Measurements from ENCODE around the gene ZNF467.

Gene ZNF467

DNA sequence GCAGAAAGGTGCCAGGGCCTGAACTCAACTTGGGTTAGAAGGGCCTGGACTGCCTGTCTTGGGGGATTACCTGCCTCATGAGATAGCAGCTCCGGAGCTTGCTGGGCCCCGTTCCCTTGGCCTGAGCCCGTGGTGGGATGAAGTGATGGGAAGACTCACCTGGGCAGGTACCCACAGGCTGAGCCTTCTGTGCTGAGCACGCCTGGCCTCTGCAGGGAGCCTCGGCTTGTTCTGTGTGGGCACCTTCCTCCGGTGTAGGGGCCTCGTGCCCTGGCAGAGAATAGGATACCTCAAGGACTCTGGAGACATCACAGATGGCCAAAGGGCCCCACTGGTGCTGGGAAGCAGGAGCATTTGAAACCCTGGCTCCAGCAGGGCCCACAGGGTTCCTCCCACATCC lies 4.5 kb downstream of the ZNF467 start:
- DNase-seq (ENCODE audit: low spot score) = no peak
- TF ChIP-seq CTCF (IDR thresholded peaks at IDR 0.05; ENCODE audit: extremely low read depth, missing control alignments) = no peak

GRCh38 chr7:149767068-149767467 lies 6.3 kb downstream of the ZNF467 start:
- DNase-seq (ENCODE audit: low spot score) = no peak
- TF ChIP-seq CTCF (IDR thresholded peaks at IDR 0.05; ENCODE audit: extremely low read depth, missing control alignments) = no peak

DNA sequence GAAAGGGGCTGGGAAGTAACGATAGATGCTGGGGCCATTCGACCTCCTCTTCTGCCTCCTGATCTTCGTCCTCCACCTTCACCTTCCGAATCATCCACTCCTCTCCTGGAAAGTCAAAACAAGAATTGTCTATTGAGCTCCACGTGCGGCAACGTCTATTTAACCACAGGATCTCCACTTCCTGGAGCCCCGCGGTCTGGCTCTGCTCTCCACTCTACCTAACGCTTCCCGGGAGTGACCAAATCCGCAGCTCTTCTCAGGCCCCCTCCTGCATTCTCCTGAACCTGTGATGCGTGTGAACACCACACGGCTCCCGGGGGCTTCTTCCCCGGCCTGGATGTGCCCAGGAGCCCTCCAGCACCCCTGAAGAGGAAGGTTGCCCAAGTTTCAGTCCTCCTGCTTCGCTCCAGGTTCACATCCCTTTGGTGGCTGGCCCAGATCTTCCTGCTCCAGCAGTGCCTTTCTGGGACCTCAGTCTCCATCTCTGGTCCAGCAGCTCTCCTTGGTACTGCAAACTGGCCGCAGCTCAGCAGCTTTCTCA lies 7.2 kb downstream of the ZNF467 start:
- no peak for TF ChIP-seq CTCF (IDR thresholded peaks at IDR 0.05; ENCODE audit: extremely low read depth, missing control alignments)
- DNase-seq (ENCODE audit: low spot score) = no peak

GRCh38 chr7:149765399-149766121 lies 7.8 kb downstream of the ZNF467 start:
- no peak for TF ChIP-seq CTCF (IDR thresholded peaks at IDR 0.05; ENCODE audit: extremely low read depth, missing control alignments)
- DNase-seq (ENCODE audit: low spot score) = no peak

GRCh38 chr7:149764481-149765398 lies 8.6 kb downstream of the ZNF467 start:
- no peak for DNase-seq (ENCODE audit: low spot score)
- TF ChIP-seq CTCF (IDR thresholded peaks at IDR 0.05; ENCODE audit: extremely low read depth, missing control alignments) = no peak

- no peak for DNase-seq (ENCODE audit: low spot score)
- no peak for TF ChIP-seq CTCF (IDR thresholded peaks at IDR 0.05; ENCODE audit: extremely low read depth, missing control alignments)
Observed at GRCh38 chr7:149763563-149764240, 9.7 kb downstream of the ZNF467 start.
